ENCODE measurements around the gene TEX51. TPM values are rescaled to one million over a fixed set of nuclear protein-coding genes. Genes with fewer than 3 reads are reported as not detected.

The TEX51 gene
- total and polyA plus RNA-seq, 2 donors (not counting 1 experiment from before 2014, with no cell fraction given), result not detected

GRCh38 chr2:126899616-126900185, 1.0 kb downstream of the TEX51 start:
- Histone ChIP-seq H3K9me3 (ENCODE audit: control insufficient read depth, insufficient read depth, low read depth, low read length) (no peaks in the 10 kb centered on the region), H3K36me3 (ENCODE audit: control insufficient read depth, insufficient read depth, low read length) (no peaks in the 10 kb centered on the region), H3K27ac (ENCODE audit: insufficient read depth, low read length) (no peak overlapping the region), H3K4me3 (replicated peaks in 1 of 4; ENCODE audit: control extremely low read depth in 1 of 4, insufficient read depth in 1 of 4, low read depth in 3 of 4, low read length in 4 of 4) (no peak overlapping the region), H4K20me1 (ENCODE audit: control insufficient read depth, extremely low read depth, insufficient read depth, low read length) (no peaks in the 10 kb centered on the region), H3K27me3 (ENCODE audit: control insufficient read depth, insufficient read depth, low read length) (no peaks in the 10 kb centered on the region), H3K4me1 (ENCODE audit: control insufficient read depth, extremely low read depth, insufficient read depth, low read length) (no peaks in the 10 kb centered on the region), H3K9ac (ENCODE audit: insufficient read depth, low read length) (no peak overlapping the region), H2AFZ (ENCODE audit: low read length) (no peak overlapping the region), H3K79me2 (ENCODE audit: control insufficient read depth, insufficient read depth, low read length) (no peaks in the 10 kb centered on the region), H3K4me2 (ENCODE audit: extremely low read depth, insufficient read depth, low read length) (no peak overlapping the region)
- TF ChIP-seq, protein P1, sequence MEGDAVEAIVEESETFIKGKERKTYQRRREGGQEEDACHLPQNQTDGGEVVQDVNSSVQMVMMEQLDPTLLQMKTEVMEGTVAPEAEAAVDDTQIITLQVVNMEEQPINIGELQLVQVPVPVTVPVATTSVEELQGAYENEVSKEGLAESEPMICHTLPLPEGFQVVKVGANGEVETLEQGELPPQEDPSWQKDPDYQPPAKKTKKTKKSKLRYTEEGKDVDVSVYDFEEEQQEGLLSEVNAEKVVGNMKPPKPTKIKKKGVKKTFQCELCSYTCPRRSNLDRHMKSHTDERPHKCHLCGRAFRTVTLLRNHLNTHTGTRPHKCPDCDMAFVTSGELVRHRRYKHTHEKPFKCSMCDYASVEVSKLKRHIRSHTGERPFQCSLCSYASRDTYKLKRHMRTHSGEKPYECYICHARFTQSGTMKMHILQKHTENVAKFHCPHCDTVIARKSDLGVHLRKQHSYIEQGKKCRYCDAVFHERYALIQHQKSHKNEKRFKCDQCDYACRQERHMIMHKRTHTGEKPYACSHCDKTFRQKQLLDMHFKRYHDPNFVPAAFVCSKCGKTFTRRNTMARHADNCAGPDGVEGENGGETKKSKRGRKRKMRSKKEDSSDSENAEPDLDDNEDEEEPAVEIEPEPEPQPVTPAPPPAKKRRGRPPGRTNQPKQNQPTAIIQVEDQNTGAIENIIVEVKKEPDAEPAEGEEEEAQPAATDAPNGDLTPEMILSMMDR (conservative IDR thresholded peaks at IDR 0.05 in 1 of 2, IDR thresholded peaks at IDR 0.05 in 1 of 2; ENCODE audit: low read depth in 1 of 2, low read length in 2 of 2), result no peak
- TF ChIP-seq EZH2 (IDR thresholded peaks at IDR 0.05; ENCODE audit: low read length, missing control alignments), result no peak
- no peak for DNase-seq (ENCODE audit: low read depth in 2 of 2)

DNA sequence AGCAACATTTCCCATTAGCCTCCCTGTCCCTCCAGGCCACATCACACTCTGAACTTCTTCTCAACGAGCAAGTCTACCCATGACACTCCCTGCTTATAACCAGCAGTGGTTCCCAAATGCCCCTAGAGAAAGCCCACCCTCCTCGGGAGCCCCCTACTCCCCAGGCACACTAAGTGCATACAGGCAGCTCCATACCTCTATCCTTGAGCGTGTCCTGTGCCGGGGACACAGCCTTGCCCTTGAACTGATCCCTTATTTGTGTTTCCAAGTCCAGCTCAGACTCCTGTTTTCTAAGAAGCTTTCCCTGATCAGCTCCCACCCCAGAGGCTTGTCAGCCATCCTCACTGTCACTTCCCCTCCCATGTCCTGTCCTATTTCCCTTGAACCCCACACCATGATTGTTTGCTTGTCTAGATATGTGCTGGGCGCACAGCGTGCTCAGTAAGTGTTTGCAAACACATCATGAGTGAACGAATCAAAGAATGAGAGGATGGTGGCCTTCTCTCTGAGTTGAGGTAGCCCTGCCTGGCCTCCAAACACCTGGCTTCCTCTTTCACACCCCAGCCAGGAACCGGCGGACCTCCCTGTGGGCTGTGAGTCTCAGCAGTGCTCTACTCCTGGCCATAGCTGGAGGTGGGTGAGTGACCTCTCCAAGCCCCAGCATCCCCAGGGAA, 2.1 kb downstream of the TEX51 start:
- Histone ChIP-seq H3K27me3 (ENCODE audit: control insufficient read depth, insufficient read depth, low read length) (no peaks in the 10 kb centered on the region), H3K36me3 (ENCODE audit: control insufficient read depth, insufficient read depth, low read length) (no peaks in the 10 kb centered on the region), H3K27ac (ENCODE audit: insufficient read depth, low read length) (no peak overlapping the region), H2AFZ (ENCODE audit: low read length) (no peak overlapping the region), H4K20me1 (ENCODE audit: control insufficient read depth, extremely low read depth, insufficient read depth, low read length) (no peaks in the 10 kb centered on the region), H3K4me1 (ENCODE audit: control insufficient read depth, extremely low read depth, insufficient read depth, low read length) (no peaks in the 10 kb centered on the region), H3K4me2 (ENCODE audit: extremely low read depth, insufficient read depth, low read length) (no peak overlapping the region), H3K9ac (ENCODE audit: insufficient read depth, low read length) (no peak overlapping the region), H3K4me3 (replicated peaks in 1 of 4; ENCODE audit: control extremely low read depth in 1 of 4, insufficient read depth in 1 of 4, low read depth in 3 of 4, low read length in 4 of 4) (no peak overlapping the region), H3K9me3 (ENCODE audit: control insufficient read depth, insufficient read depth, low read depth, low read length) (no peaks in the 10 kb centered on the region), H3K79me2 (ENCODE audit: control insufficient read depth, insufficient read depth, low read length) (no peaks in the 10 kb centered on the region)
- no peak for DNase-seq (ENCODE audit: low read depth in 2 of 2)
- TF ChIP-seq, protein P1 (conservative IDR thresholded peaks at IDR 0.05 in 1 of 2, IDR thresholded peaks at IDR 0.05 in 1 of 2; ENCODE audit: low read depth in 1 of 2, low read length in 2 of 2), result no peak
- no peak for TF ChIP-seq EZH2 (IDR thresholded peaks at IDR 0.05; ENCODE audit: low read length, missing control alignments)

DNA sequence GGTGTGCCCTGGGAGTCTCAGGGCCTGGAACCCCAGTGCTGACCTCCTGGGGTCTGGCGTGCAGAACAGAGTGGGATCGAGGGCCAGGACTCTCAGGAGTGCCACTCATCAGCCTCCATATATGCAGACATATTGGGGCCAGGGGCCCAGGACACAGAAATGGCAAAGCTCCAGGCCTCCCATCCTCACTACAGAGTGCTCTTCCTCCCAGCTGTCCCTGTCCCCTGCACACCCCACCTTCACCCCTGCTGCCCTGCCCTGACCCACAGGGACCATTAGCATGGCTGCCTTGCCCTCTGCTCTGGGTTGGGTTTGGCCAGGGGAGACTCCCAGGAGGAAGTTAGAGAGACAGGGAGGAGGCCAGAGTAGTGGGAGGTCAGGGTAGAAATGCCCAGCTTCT, 2.8 kb downstream of the TEX51 start:
- DNase-seq (ENCODE audit: low read depth in 2 of 2), result no peak
- Histone ChIP-seq H3K27me3 (ENCODE audit: control insufficient read depth, insufficient read depth, low read length) (no peaks in the 10 kb centered on the region), H3K4me3 (replicated peaks in 1 of 4; ENCODE audit: control extremely low read depth in 1 of 4, insufficient read depth in 1 of 4, low read depth in 3 of 4, low read length in 4 of 4) (no peak overlapping the region), H4K20me1 (ENCODE audit: control insufficient read depth, extremely low read depth, insufficient read depth, low read length) (no peaks in the 10 kb centered on the region), H3K79me2 (ENCODE audit: control insufficient read depth, insufficient read depth, low read length) (no peaks in the 10 kb centered on the region), H3K9me3 (ENCODE audit: control insufficient read depth, insufficient read depth, low read depth, low read length) (no peaks in the 10 kb centered on the region), H3K4me2 (ENCODE audit: extremely low read depth, insufficient read depth, low read length) (no peak overlapping the region), H3K9ac (ENCODE audit: insufficient read depth, low read length) (no peak overlapping the region), H2AFZ (ENCODE audit: low read length) (no peak overlapping the region), H3K27ac (ENCODE audit: insufficient read depth, low read length) (no peak overlapping the region), H3K36me3 (ENCODE audit: control insufficient read depth, insufficient read depth, low read length) (no peaks in the 10 kb centered on the region), H3K4me1 (ENCODE audit: control insufficient read depth, extremely low read depth, insufficient read depth, low read length) (no peaks in the 10 kb centered on the region)
- no peak for TF ChIP-seq EZH2 (IDR thresholded peaks at IDR 0.05; ENCODE audit: low read length, missing control alignments)
- TF ChIP-seq, protein P1 (conservative IDR thresholded peaks at IDR 0.05 in 1 of 2, IDR thresholded peaks at IDR 0.05 in 1 of 2; ENCODE audit: low read depth in 1 of 2, low read length in 2 of 2), result no peak
